Neural cell (in vitro differentiated cells): ENCODE measurements around the gene SFR1. TPM values are rescaled to one million over a fixed set of nuclear protein-coding genes. Genes with fewer than 3 reads are reported as not detected.

Source experiments
- H2AFZ ChIP-seq: fragments of 200-600, 300-800 bp; sonication (generic), shearing (Covaris generic); 2 replicates; pipeline ENCODE4 v1.6.0; 2014; ENCODE audit warnings: low read depth, mild to moderate bottlenecking, antibody characterized with exemption, low read length, moderate library complexity
- H3F3A ChIP-seq: fragments of 200-600 bp; shearing (Covaris generic); 2 replicates; pipeline ENCODE4 v1.6.1; 2016; ENCODE audit warnings: mild to moderate bottlenecking, moderate library complexity, mixed read lengths, antibody characterized with exemption, low read length; ENCODE audit not compliant: insufficient read depth, poor library complexity, severe bottlenecking
- H3K27ac ChIP-seq: fragments of 200-600, 300-800 bp; sonication (generic), shearing (Covaris generic); 2 replicates; pipeline ENCODE4 v1.5.1; 2014; ENCODE audit warnings: mild to moderate bottlenecking, low read length, moderate library complexity
- H3K27me3 ChIP-seq: fragments of 300-800, 200-600 bp; sonication (generic), shearing (Covaris generic); 2 replicates; pipeline ENCODE4 v1.6.0; 2014; ENCODE audit warnings: mild to moderate bottlenecking, low read depth, low read length, moderate library complexity; ENCODE audit not compliant: insufficient read depth
- H3K36me3 ChIP-seq: fragments of 300-800, 200-600 bp; sonication (generic), shearing (Covaris generic); 2 replicates; pipeline ENCODE4 v1.5.1; 2014; ENCODE audit warnings: mild to moderate bottlenecking, antibody characterized with exemption, low read length, moderate library complexity; ENCODE audit not compliant: insufficient read depth
- H3K4me2 ChIP-seq: fragments of 300-800, 200-600 bp; sonication (generic), shearing (Covaris generic); 2 replicates; pipeline ENCODE4 v1.6.0; 2014; ENCODE audit warnings: mild to moderate bottlenecking, low read length
- H3K4me3 ChIP-seq: fragments of 300-800, 200-600 bp; sonication (generic), shearing (Covaris generic); 2 replicates; pipeline ENCODE4 v1.5.1; 2014; ENCODE audit warnings: mild to moderate bottlenecking, low read length, moderate library complexity
- H3K79me2 ChIP-seq: fragments of 200-600 bp; shearing (Covaris generic); replicated peaks from 2 replicates; pipeline ENCODE4 v1.6.0; 2014; ENCODE audit warnings: mild to moderate bottlenecking, low read length, moderate library complexity; ENCODE audit not compliant: insufficient read depth
- H3K9ac ChIP-seq: fragments of 300-800, 200-600 bp; sonication (generic), shearing (Covaris generic); 2 replicates; pipeline ENCODE4 v1.6.1; 2016; ENCODE audit warnings: mild to moderate bottlenecking, low read length, mixed read lengths
- H3K9me2 ChIP-seq: fragments of 200-600 bp; shearing (Covaris generic); 2 replicates; pipeline ENCODE4 v1.6.1; 2016; ENCODE audit warnings: mild to moderate bottlenecking, low read length, mixed read lengths; ENCODE audit not compliant: insufficient read depth
- H3K9me3 ChIP-seq: fragments of 200-600, 300-800 bp; sonication (generic), shearing (Covaris generic); 2 replicates; pipeline ENCODE4 v1.6.1; 2016; ENCODE audit warnings: mild to moderate bottlenecking, mixed run types, low read length, moderate library complexity, mixed read lengths
- H4K20me1 ChIP-seq: fragments of 200-600 bp; shearing (Covaris generic); 2 replicates; pipeline ENCODE4 v1.6.1; 2016; ENCODE audit warnings: mild to moderate bottlenecking, mixed run types; ENCODE audit not compliant: insufficient read depth
- EP300 ChIP-seq: fragments of 450-650 bp; conservative IDR thresholded peaks from 2 replicates; pipeline ENCODE4 v1.6.1; 2014; ENCODE audit warnings: antibody characterized with exemption, mild to moderate bottlenecking, moderate library complexity; ENCODE audit not compliant: poor library complexity, severe bottlenecking
- EZH2 ChIP-seq: fragments of 200-600, 300-800 bp; shearing (Covaris generic), sonication (generic); IDR thresholded peaks from 2 replicates; pipeline ENCODE4 v1.6.1; 2014; ENCODE audit warnings: antibody characterized with exemption, low read length, borderline replicate concordance, mild to moderate bottlenecking; ENCODE audit not compliant: insufficient read depth, poor library complexity, severe bottlenecking
- MXI1 ChIP-seq: fragments of 450-650 bp; conservative IDR thresholded peaks from 2 replicates; pipeline ENCODE4 v1.6.1; 2014; ENCODE audit warnings: antibody characterized with exemption, mild to moderate bottlenecking; ENCODE audit not compliant: poor library complexity, severe bottlenecking
- POLR2AphosphoS5 ChIP-seq: IDR thresholded peaks from 2 replicates; pipeline ENCODE4 v1.6.1; 2012
- RAD21 ChIP-seq: fragments of 450-650 bp; conservative IDR thresholded peaks from 2 replicates; pipeline ENCODE4 v1.6.1; 2014; ENCODE audit warnings: antibody characterized with exemption, mild to moderate bottlenecking, moderate library complexity
- SMC3 ChIP-seq: fragments of 450-650 bp; conservative IDR thresholded peaks from 2 replicates; pipeline ENCODE4 v1.6.1; 2014; ENCODE audit warnings: antibody characterized with exemption, mild to moderate bottlenecking, moderate library complexity; ENCODE audit not compliant: poor library complexity
- TAF1 ChIP-seq: IDR thresholded peaks from 2 replicates; pipeline ENCODE4 v1.6.1; 2012; ENCODE audit warnings: low read depth
- polyA plus RNA-seq: library from polyadenylated mRNA; depleted of rRNA; stranded (reverse); fragments of >200 nt; gene quantifications from 2 replicates; pipeline ENCODE4 v1.2.3, GENCODE V29; 2014
- TF ChIP-seq, protein P1 (sequence below): fragments of 450-650 bp; IDR thresholded peaks from 2 replicates; pipeline ENCODE4 v1.5.1; 2014; ENCODE audit warnings: antibody characterized with exemption, mild to moderate bottlenecking, moderate library complexity; ENCODE audit not compliant: poor library complexity, severe bottlenecking
- TF ChIP-seq, protein P2 (sequence below): IDR thresholded peaks from 2 replicates; pipeline ENCODE4 v1.6.1; 2012; ENCODE audit warnings: borderline replicate concordance

The SFR1 gene
- polyA plus RNA-seq, 1 donor from 2014 or later, result 5.0 TPM

DNA sequence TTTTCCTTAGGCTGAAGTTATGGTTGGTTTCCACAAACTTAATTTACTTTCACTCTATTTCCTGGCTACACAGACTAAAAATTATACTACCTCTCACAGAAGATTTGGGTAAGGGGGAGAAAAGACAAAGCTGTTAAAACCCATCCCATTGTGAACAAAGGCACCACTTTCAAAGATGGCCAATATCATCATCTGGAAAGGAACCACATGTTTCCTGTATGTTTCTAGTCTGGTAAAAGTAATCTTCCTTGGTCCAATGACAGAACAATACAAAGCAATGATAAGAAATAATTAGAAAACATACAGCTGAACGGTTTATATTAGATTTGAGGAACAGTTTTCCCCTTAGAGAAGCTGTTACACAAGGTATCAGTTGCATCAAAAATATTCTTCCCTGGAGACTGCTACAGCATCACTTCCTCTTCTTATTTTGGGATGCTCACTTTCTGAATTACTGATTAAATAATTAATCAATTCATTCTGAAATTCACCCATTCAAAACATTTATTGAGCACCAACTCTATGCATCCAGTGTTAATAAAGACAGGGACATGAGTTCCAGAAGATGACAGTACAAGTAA is 8.5 kb upstream of the SFR1 start:
- Histone ChIP-seq H3K27ac (no peak overlapping the region), H3K4me3 (no peak overlapping the region), H3K9ac (no peak overlapping the region), H3K27me3 (no peaks in the 10 kb centered on the region), H3K79me2 (no peaks in the 10 kb centered on the region), H2AFZ (no peak overlapping the region), H3K36me3 (no peaks in the 10 kb centered on the region), H4K20me1 (no peaks in the 10 kb centered on the region), H3F3A (no peaks in the 10 kb centered on the region), H3K9me2 (no peaks in the 10 kb centered on the region), H3K9me3 (peaks cover 4% of the 10 kb centered on the region), H3K4me2 (no peak overlapping the region)
- TF ChIP-seq TAF1 (no peak), MXI1 (no peak), POLR2AphosphoS5 (no peak), SMC3 (no peak), RAD21 (no peak), EZH2 (no peak), EP300 (no peak)
- TF ChIP-seq, protein P1, sequence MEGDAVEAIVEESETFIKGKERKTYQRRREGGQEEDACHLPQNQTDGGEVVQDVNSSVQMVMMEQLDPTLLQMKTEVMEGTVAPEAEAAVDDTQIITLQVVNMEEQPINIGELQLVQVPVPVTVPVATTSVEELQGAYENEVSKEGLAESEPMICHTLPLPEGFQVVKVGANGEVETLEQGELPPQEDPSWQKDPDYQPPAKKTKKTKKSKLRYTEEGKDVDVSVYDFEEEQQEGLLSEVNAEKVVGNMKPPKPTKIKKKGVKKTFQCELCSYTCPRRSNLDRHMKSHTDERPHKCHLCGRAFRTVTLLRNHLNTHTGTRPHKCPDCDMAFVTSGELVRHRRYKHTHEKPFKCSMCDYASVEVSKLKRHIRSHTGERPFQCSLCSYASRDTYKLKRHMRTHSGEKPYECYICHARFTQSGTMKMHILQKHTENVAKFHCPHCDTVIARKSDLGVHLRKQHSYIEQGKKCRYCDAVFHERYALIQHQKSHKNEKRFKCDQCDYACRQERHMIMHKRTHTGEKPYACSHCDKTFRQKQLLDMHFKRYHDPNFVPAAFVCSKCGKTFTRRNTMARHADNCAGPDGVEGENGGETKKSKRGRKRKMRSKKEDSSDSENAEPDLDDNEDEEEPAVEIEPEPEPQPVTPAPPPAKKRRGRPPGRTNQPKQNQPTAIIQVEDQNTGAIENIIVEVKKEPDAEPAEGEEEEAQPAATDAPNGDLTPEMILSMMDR, result no peak
- TF ChIP-seq, protein P2, sequence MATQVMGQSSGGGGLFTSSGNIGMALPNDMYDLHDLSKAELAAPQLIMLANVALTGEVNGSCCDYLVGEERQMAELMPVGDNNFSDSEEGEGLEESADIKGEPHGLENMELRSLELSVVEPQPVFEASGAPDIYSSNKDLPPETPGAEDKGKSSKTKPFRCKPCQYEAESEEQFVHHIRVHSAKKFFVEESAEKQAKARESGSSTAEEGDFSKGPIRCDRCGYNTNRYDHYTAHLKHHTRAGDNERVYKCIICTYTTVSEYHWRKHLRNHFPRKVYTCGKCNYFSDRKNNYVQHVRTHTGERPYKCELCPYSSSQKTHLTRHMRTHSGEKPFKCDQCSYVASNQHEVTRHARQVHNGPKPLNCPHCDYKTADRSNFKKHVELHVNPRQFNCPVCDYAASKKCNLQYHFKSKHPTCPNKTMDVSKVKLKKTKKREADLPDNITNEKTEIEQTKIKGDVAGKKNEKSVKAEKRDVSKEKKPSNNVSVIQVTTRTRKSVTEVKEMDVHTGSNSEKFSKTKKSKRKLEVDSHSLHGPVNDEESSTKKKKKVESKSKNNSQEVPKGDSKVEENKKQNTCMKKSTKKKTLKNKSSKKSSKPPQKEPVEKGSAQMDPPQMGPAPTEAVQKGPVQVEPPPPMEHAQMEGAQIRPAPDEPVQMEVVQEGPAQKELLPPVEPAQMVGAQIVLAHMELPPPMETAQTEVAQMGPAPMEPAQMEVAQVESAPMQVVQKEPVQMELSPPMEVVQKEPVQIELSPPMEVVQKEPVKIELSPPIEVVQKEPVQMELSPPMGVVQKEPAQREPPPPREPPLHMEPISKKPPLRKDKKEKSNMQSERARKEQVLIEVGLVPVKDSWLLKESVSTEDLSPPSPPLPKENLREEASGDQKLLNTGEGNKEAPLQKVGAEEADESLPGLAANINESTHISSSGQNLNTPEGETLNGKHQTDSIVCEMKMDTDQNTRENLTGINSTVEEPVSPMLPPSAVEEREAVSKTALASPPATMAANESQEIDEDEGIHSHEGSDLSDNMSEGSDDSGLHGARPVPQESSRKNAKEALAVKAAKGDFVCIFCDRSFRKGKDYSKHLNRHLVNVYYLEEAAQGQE, result no peak

DNA sequence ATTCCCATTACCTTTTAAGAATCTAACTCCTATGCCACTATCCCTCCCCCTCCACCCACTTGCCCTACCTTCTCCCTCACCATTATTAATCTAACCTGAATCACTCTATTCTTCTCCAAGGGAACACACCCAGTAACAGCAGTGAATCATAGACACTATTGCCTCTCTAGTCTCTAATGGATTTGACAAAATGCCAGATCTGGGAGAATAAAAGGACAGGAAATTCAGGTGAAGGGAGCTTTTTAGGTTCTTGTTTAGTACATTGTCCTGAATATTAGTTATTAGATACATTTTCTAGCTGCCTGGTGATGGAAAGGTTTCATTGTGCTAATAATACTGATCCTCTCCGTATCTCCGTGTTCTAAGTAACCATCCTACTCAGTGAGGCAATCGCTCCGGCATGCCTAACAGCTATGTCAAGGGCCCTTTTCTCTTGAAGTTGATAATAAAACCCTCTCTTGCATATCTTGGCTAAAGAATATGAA is 4.1 kb upstream of the SFR1 start:
- no peak overlapping the region for H2AFZ ChIP-seq
- no peaks in the 10 kb centered on the region for H4K20me1 ChIP-seq
- no peaks in the 10 kb centered on the region for H3K36me3 ChIP-seq
- H3K4me3 ChIP-seq, result no peak overlapping the region
- H3K9me2 ChIP-seq, result no peaks in the 10 kb centered on the region
- H3K27me3 ChIP-seq, result no peaks in the 10 kb centered on the region
- H3K27ac ChIP-seq, result no peak overlapping the region
- no peak overlapping the region for H3K9ac ChIP-seq
- H3F3A ChIP-seq, result no peaks in the 10 kb centered on the region
- no peaks in the 10 kb centered on the region for H3K79me2 ChIP-seq
- TF ChIP-seq EP300, result no peak
- H3K4me2 ChIP-seq, result no peak overlapping the region
- H3K9me3 ChIP-seq, result no peaks in the 10 kb centered on the region

DNA sequence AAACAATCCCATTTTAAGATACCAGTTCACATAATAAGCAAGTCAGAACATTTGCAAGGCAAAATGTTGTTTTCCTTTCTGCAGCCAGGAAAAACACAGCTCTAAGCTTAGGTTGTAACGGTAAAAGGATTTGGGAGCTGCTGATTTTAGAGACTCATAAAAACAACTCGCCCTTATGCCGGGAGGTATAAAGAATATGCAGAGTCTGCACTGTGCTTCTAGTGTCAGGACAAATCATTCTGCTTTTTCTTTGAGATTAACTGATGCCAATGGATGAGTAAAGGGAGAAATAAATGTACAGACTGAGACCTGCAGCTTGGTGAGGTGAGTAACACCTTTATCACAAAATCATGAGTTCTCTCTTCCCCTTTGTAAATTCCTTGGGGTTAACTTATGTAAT is 2.0 kb upstream of the SFR1 start:
- Histone ChIP-seq H3K27ac (no peak overlapping the region), H3K4me2 (no peak overlapping the region), H3K9ac (no peak overlapping the region)

More for the DNA sequence above, 2.0 kb upstream of the SFR1 start:
- Histone ChIP-seq H3K9me3 (no peaks in the 10 kb centered on the region), H3K27me3 (no peaks in the 10 kb centered on the region), H4K20me1 (no peaks in the 10 kb centered on the region), H3K36me3 (no peaks in the 10 kb centered on the region), H3K4me3 (no peak overlapping the region), H2AFZ (no peak overlapping the region), H3F3A (no peaks in the 10 kb centered on the region), H3K79me2 (no peaks in the 10 kb centered on the region), H3K9me2 (no peaks in the 10 kb centered on the region)
- TF ChIP-seq RAD21 (no peak), POLR2AphosphoS5 (no peak), MXI1 (no peak), SMC3 (no peak), EZH2 (no peak), TAF1 (no peak), EP300 (no peak)
- TF ChIP-seq, protein P2, result no peak
- TF ChIP-seq, protein P1, result no peak
